ENCODE results near the gene QSOX2. TPM values are rescaled to one million over a fixed set of nuclear protein-coding genes. Genes with fewer than 3 reads are reported as not detected.

Gene QSOX2
- total RNA-seq, 1 donor from 2014 or later, result 21.2 TPM

GRCh38 chr9:136225748-136226679 is 19.6 kb downstream of the QSOX2 start:
- peaks cover 5% of the 10 kb centered on the region for H3K36me3 Mint-ChIP-seq (ENCODE audit: unreplicated experiment)
- no peak overlapping the region for H3K27ac Mint-ChIP-seq (ENCODE audit: unreplicated experiment)
- peaks cover 22% of the 10 kb centered on the region for H3K4me1 Mint-ChIP-seq (ENCODE audit: low read depth, unreplicated experiment)
- H3K9me3 Mint-ChIP-seq (ENCODE audit: unreplicated experiment), result peaks cover 4% of the 10 kb centered on the region
- peak; percentile 90 for TF ChIP-seq CTCF (IDR thresholded peaks at IDR 0.05; ENCODE audit: partially characterized antibody, unreplicated experiment)
- H3K27me3 Mint-ChIP-seq (ENCODE audit: unreplicated experiment), result peaks cover 2% of the 10 kb centered on the region
- H3K4me3 Mint-ChIP-seq (ENCODE audit: unreplicated experiment), result no peak overlapping the region
- peak; percentile 81 for DNase-seq

- Mint-ChIP-seq H3K4me3 (ENCODE audit: unreplicated experiment) (no peak overlapping the region), H3K27me3 (ENCODE audit: unreplicated experiment) (peaks cover 2% of the 10 kb centered on the region), H3K27ac (ENCODE audit: unreplicated experiment) (no peak overlapping the region)
These were observed 20.3 kb downstream of the QSOX2 start for GRCh38 chr9:136225366-136225747.

GRCh38 chr9:136223871-136224640 is 21.6 kb downstream of the QSOX2 start:
- peaks cover 4% of the 10 kb centered on the region for H3K9me3 Mint-ChIP-seq (ENCODE audit: unreplicated experiment)
- DNase-seq, result no peak
- H3K4me3 Mint-ChIP-seq (ENCODE audit: unreplicated experiment), result no peak overlapping the region
- H3K27me3 Mint-ChIP-seq (ENCODE audit: unreplicated experiment), result peaks cover 2% of the 10 kb centered on the region
- H3K36me3 Mint-ChIP-seq (ENCODE audit: unreplicated experiment), result peaks cover 5% of the 10 kb centered on the region
- no peak for TF ChIP-seq CTCF (IDR thresholded peaks at IDR 0.05; ENCODE audit: partially characterized antibody, unreplicated experiment)
- peaks cover 17% of the 10 kb centered on the region for H3K4me1 Mint-ChIP-seq (ENCODE audit: low read depth, unreplicated experiment)
- H3K27ac Mint-ChIP-seq (ENCODE audit: unreplicated experiment), result no peak overlapping the region

More at GRCh38 chr9:136225366-136225747, 20.3 kb downstream of the QSOX2 start:
- no peak for TF ChIP-seq CTCF (IDR thresholded peaks at IDR 0.05; ENCODE audit: partially characterized antibody, unreplicated experiment)
- peaks cover 4% of the 10 kb centered on the region for H3K9me3 Mint-ChIP-seq (ENCODE audit: unreplicated experiment)
- H3K4me1 Mint-ChIP-seq (ENCODE audit: low read depth, unreplicated experiment), result peaks cover 19% of the 10 kb centered on the region
- H3K36me3 Mint-ChIP-seq (ENCODE audit: unreplicated experiment), result peaks cover 5% of the 10 kb centered on the region
- no peak for DNase-seq

- Mint-ChIP-seq H3K27ac (ENCODE audit: unreplicated experiment) (no peak overlapping the region), H3K4me3 (ENCODE audit: unreplicated experiment) (no peak overlapping the region), H3K27me3 (ENCODE audit: unreplicated experiment) (peaks cover 2% of the 10 kb centered on the region), H3K9me3 (ENCODE audit: unreplicated experiment) (peaks cover 4% of the 10 kb centered on the region), H3K4me1 (ENCODE audit: low read depth, unreplicated experiment) (peaks cover 17% of the 10 kb centered on the region), H3K36me3 (ENCODE audit: unreplicated experiment) (peaks cover 5% of the 10 kb centered on the region)
- no peak for DNase-seq
- TF ChIP-seq CTCF (IDR thresholded peaks at IDR 0.05; ENCODE audit: partially characterized antibody, unreplicated experiment), result no peak
These were observed 22.7 kb downstream of the QSOX2 start for GRCh38 chr9:136222906-136223285.
